Measurements from ENCODE around the gene SORCS2. TPM values are rescaled to one million over a fixed set of nuclear protein-coding genes. Genes with fewer than 3 reads are reported as not detected.
A peak's percentile ranks its signal among the peaks of the same experiment; 100 is the strongest.

Gene SORCS2
- total RNA-seq, 6 donors from 2014 or later, result 2.2 to 28.3 (median 7.2) TPM

GRCh38 chr4:7432531-7433375 is 240.4 kb downstream of the SORCS2 start:
- DNase-seq, result no peak
- Histone ChIP-seq H3K36me3 (no peaks in the 10 kb centered on the region), H3K27ac (no peak overlapping the region), H3K27me3 (no peaks in the 10 kb centered on the region), H3K9me3 (no peaks in the 10 kb centered on the region), H3K4me1 (peaks cover 3 to 16% (median 10%) of the 10 kb centered on the region in 4 donors), H3K4me3 (no peak overlapping the region)
- TF ChIP-seq EP300 (IDR thresholded peaks at IDR 0.05) (no peak), POLR2AphosphoS5 (IDR thresholded peaks at IDR 0.05) (no peak), POLR2A (IDR thresholded peaks at IDR 0.05) (no peak)
- TF ChIP-seq, protein P1, sequence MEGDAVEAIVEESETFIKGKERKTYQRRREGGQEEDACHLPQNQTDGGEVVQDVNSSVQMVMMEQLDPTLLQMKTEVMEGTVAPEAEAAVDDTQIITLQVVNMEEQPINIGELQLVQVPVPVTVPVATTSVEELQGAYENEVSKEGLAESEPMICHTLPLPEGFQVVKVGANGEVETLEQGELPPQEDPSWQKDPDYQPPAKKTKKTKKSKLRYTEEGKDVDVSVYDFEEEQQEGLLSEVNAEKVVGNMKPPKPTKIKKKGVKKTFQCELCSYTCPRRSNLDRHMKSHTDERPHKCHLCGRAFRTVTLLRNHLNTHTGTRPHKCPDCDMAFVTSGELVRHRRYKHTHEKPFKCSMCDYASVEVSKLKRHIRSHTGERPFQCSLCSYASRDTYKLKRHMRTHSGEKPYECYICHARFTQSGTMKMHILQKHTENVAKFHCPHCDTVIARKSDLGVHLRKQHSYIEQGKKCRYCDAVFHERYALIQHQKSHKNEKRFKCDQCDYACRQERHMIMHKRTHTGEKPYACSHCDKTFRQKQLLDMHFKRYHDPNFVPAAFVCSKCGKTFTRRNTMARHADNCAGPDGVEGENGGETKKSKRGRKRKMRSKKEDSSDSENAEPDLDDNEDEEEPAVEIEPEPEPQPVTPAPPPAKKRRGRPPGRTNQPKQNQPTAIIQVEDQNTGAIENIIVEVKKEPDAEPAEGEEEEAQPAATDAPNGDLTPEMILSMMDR (IDR thresholded peaks at IDR 0.05), result no peak
- WGBS, 2 donors, result 89 to 94% methylated on average over 14 to 16 of the region's 23 CpGs
- ATAC-seq (ENCODE audit: low FRiP score in 2 of 2), result no peak

- no peaks in the 10 kb centered on the region for H3K9me3 ChIP-seq
- no peak overlapping the region for H3K27ac ChIP-seq
- peaks cover 3 to 16% (median 10%) of the 10 kb centered on the region in 4 donors for H3K4me1 ChIP-seq
- 83 to 91% methylated on average over 10 to 26 of the region's 28 CpGs for WGBS, 2 donors
- TF ChIP-seq POLR2AphosphoS5 (IDR thresholded peaks at IDR 0.05), result no peak
- TF ChIP-seq, protein P1 (IDR thresholded peaks at IDR 0.05), result no peak
- TF ChIP-seq POLR2A (IDR thresholded peaks at IDR 0.05), result no peak
- TF ChIP-seq EP300 (IDR thresholded peaks at IDR 0.05), result no peak
- no peak for ATAC-seq (ENCODE audit: low FRiP score in 2 of 2)
- H3K4me3 ChIP-seq, result no peak overlapping the region
- no peak for DNase-seq
- no peaks in the 10 kb centered on the region for H3K27me3 ChIP-seq
- no peaks in the 10 kb centered on the region for H3K36me3 ChIP-seq
Measured at GRCh38 chr4:7433376-7434140, 241.2 kb downstream of the SORCS2 start.

DNA sequence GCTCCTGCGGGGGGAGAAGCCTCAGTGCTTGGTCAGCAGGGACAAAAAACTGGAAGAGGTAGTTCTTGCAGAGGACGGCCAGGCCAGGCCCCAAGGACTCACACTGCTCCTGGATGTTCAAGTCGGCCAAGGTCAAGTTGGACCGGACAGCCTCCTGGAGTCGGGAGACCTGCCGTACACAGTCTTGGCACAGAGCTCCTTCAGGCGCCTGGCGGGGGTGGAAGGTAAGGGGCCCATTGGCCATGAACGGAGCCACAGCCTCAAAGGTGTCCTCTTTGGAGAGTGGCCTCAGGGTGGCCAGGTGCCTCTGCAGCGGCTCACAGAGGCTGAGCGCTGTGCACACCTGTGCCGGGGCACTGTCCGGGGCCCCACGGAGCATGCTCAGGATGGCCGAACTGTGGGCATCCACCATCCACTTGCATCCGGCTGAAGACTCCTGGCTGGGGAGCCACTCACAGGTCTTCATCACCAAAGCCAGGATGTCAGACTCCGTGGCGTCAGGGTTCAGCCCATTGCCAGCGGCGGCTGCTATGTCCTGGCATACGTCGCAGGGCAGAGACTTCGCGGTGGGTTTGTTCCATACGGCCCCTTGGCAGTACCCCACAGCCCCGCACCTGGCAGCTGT is 241.9 kb downstream of the SORCS2 start:
- ATAC-seq (ENCODE audit: low FRiP score in 2 of 2) (no peak), DNase-seq (peak in 1 of 2 donors; percentile 64)
- 86 to 90% methylated on average over 1 to 24 of the region's 26 CpGs for WGBS, 2 donors
- Histone ChIP-seq H3K36me3 (no peaks in the 10 kb centered on the region), H3K4me3 (no peak overlapping the region), H3K4me1 (peaks cover 3 to 16% (median 10%) of the 10 kb centered on the region in 4 donors), H3K27ac (no peak overlapping the region), H3K27me3 (no peaks in the 10 kb centered on the region), H3K9me3 (no peaks in the 10 kb centered on the region)
- TF ChIP-seq POLR2AphosphoS5 (IDR thresholded peaks at IDR 0.05) (no peak), EP300 (IDR thresholded peaks at IDR 0.05) (no peak), POLR2A (IDR thresholded peaks at IDR 0.05) (no peak)
- TF ChIP-seq, protein P1 (IDR thresholded peaks at IDR 0.05), result no peak

- Histone ChIP-seq H3K27me3 (no peaks in the 10 kb centered on the region), H3K36me3 (no peaks in the 10 kb centered on the region), H3K27ac (peak within 1 kb of the TSS in 1 of 4 donors; percentile 7), H3K4me1 (peaks cover 3 to 16% (median 10%) of the 10 kb centered on the region in 4 donors), H3K4me3 (no peak within 1 kb of the TSS), H3K9me3 (no peaks in the 10 kb centered on the region)
- TF ChIP-seq POLR2A (IDR thresholded peaks at IDR 0.05) (no peak), POLR2AphosphoS5 (IDR thresholded peaks at IDR 0.05) (no peak), EP300 (IDR thresholded peaks at IDR 0.05) (no peak)
- TF ChIP-seq, protein P1 (IDR thresholded peaks at IDR 0.05), result no peak
- ATAC-seq (ENCODE audit: low FRiP score in 2 of 2) (peak; percentile 73 to 80), DNase-seq (peak; percentile 81 to 87)
- 22 to 37% methylated on average over 5 to 7 of the region's 7 CpGs for WGBS, 2 donors
Measured at GRCh38 chr4:7434766-7435150, 242.4 kb downstream of the SORCS2 start, which contains the start of gene PSAPL1. PSAPL1 (minus strand) TSS chr4:7434930; CDS start chr4:7434879, 51 bp downstream.
